Glomerular visceral epithelial cell (primary cell): Measurements from ENCODE around the gene KCND3.

ENCODE experiments used
- DNase-seq: peaks from one replicate; pipeline ENCODE4 v3.0.0-alpha.2; 2016; ENCODE audit errors: extremely low spot score

Gene KCND3

GRCh38 chr1:111989531-111990025 is at the start of gene KCND3:
KCND3 (minus strand) TSS chr1:111989668.
- DNase-seq = no peak

GRCh38 chr1:112034277-112034676 is 44.8 kb upstream of the KCND3 start:
- DNase-seq = no peak

- DNase-seq = no peak
Measured at GRCh38 chr1:112033439-112034120, 44.1 kb upstream of the KCND3 start.

DNA sequence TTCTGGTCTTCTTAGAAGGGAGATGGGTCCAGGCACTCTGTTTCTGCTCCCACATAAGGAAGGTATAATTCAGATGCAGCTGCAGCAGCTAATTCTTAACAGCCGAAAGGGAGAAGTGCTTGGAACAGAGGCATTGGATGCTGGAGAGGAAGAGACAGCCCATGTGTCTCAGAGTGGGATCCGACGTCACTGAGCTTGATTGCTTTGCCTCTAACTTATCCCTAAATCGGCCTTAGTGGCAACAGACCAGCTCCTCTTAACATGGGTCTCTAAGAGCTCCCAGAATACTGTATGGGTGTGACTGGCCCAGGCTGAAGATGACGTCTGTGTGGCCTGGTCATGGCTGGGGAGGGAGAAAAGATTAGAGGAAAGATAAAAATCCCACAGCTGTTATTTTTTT is 40.7 kb upstream of the KCND3 start:
- DNase-seq = no peak

GRCh38 chr1:112027696-112028095 is 38.2 kb upstream of the KCND3 start:
- no peak for DNase-seq

- DNase-seq = no peak
Measured at GRCh38 chr1:112026501-112026900, 37.0 kb upstream of the KCND3 start.

- DNase-seq = peak; percentile 3
Measured at GRCh38 chr1:112026016-112026415, 36.5 kb upstream of the KCND3 start.

DNA sequence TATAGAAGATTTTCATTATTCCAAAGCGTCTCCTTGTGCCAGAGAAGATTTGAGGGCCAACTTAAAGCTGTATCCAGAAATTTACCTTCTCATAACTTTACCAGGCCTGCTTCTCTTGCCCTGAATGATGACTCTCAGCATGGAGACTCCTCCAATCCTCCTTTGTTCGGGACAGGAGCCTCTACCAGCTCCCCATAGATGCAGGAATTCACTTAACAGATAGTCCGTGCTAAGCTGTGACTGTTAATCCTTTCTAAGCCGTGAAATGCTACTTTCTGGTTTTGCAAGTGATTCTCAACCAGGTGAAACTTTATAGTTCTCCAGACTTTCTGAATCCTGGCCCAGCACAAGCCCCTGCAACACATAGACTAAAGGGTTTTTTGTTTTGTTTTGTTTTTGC is 31.8 kb upstream of the KCND3 start:
- no peak for DNase-seq

DNA sequence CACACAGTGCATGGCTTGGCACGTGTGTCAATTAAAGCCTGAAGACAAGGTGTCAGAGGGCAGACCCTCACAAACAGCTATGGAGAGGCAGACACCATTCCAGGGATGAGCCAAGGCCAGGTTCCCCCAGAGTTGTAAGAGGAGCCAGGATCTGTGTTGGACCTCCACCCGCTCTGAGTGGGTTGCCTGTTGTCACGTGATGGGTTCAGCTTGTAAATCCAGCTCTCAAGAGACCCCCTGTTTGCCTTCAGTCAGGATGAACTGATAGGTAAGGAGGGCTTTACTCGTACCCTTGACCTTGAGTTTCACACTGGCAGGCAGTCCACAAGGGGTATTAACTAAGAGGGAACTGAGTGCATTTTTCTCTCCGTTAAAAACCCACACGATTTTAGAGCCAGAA is 27.7 kb upstream of the KCND3 start:
- no peak for DNase-seq

GRCh38 chr1:112012823-112013222 is 23.4 kb upstream of the KCND3 start:
- no peak for DNase-seq

GRCh38 chr1:112011202-112011601 is 21.7 kb upstream of the KCND3 start:
- DNase-seq = peak; percentile 26

- DNase-seq = no peak
Measured at GRCh38 chr1:112007169-112007568, 17.7 kb upstream of the KCND3 start.

GRCh38 chr1:112006416-112007025 is 17.1 kb upstream of the KCND3 start:
- DNase-seq = no peak

- no peak for DNase-seq
Measured at GRCh38 chr1:112004076-112004475, 14.6 kb upstream of the KCND3 start.

GRCh38 chr1:112002514-112002913 is 13.0 kb upstream of the KCND3 start:
- no peak for DNase-seq

- DNase-seq = no peak
Measured at GRCh38 chr1:112001436-112001835, 12.0 kb upstream of the KCND3 start.

GRCh38 chr1:112000048-112000447 is 10.6 kb upstream of the KCND3 start:
- DNase-seq = no peak

- DNase-seq = no peak
Measured at GRCh38 chr1:111998332-111998731, 8.9 kb upstream of the KCND3 start.

DNA sequence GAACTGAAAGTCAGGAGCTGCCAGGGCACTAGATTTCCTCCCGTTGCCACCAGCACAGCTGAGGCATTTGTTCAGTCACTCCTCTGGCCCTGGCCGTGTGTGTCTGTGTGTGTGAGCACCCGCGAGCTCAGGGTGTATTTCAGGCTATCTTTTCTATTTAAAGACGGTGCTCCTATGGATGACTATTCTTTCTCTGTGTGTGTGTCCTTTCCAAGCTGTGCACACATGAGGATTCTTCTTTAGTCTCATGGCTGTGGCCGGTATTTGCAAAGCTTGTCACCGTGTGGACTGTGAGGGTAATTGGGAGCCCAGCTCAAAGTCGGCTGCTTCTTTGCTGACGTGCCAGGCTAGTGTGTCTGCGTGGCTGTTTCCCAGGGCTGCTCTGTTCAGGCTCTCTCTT is 3.0 kb upstream of the KCND3 start:
- DNase-seq = no peak

DNA sequence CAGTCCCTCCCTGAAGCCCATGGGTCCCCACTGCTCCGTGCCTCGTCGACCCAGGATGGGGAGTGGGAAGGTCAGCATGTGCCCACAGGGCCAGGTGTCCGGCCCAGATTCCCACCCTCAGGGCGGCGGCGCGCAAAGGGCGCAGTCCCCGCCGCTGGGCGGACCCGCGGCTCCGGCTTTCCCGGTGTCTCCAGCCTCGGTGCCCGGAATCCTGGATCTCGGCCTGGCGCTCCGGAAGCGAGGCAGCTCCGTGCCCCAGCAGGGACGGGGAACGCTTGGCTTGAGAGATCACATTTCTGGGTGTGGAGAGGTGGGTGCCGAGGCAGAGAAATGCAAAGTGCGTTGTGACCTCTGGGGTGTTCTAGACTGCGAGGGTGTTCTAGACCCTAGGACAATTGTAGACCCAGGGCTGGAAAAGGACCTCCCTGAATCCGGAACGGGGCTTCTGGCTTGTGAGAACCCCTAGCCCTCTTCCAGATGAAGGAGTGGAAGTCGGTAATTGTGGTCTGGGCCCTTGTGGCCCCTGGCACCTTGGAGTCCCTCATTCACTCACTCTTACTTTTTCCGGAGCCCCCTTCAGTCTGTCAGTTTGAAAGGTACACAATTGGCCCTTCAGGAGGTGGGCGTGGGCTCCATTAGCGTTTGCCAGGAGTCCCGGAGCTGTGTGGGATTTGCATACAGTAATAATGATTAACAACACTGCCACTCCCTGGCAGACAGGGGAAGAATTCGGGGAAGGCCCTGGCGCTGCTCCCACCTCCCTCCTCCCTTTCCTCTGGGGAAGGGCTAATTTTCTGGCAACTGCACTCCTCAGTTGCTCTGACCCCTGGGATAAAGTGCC is 1.6 kb upstream of the KCND3 start:
- DNase-seq = peak; percentile 17

DNA sequence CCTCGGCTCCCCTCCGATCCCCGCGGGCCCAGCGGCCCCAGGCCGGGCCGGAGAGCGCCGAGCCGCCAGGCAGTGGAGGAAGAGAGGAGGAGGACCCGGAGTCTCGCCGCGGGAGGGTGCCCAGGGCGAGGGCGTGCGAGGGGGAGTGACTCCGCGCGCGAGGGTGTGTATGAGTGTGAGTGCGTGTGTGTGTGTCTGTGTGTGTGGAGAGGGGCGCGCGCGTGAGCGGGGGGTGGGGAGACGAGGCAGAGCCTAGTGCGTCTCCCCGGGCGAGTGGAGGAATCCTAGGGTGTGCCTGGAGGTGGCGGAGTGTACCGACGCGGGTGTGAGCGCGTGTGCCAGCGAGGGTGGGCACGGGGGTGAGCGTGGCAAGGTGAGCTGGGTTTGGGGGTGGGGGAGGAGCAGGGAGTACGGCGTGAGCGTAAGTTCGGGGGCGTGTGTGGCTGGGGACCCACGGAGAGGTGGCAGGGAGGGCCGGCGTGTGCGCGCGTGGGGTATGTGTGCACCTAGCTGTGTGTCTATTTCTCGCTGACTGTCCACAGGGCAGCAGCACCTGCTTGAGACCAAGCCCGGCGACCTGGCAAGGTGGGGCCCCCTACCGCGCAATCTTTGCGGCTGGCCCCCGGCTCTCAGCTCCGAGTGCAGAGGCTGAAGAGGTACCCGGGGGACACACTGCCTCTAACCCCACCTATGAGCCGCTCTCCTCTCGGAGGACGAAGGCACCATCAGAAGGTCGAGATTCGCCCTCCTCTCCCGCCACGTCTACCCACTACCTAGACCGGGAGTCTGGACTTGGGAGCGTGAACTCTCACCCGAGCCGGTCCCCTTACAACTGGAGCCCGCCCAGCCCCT is 784 bp upstream of the KCND3 start:
- DNase-seq = no peak
